ENCODE results near the gene CHRNA9. TPM values are rescaled to one million over a fixed set of nuclear protein-coding genes. Genes with fewer than 3 reads are reported as not detected.
"Not testable (repeated sequence)": the region's sequence is repeated elsewhere in the genome, so short reads cannot be mapped to it uniquely, and the experiment has no call there.

Gene CHRNA9, protein sequence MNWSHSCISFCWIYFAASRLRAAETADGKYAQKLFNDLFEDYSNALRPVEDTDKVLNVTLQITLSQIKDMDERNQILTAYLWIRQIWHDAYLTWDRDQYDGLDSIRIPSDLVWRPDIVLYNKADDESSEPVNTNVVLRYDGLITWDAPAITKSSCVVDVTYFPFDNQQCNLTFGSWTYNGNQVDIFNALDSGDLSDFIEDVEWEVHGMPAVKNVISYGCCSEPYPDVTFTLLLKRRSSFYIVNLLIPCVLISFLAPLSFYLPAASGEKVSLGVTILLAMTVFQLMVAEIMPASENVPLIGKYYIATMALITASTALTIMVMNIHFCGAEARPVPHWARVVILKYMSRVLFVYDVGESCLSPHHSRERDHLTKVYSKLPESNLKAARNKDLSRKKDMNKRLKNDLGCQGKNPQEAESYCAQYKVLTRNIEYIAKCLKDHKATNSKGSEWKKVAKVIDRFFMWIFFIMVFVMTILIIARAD
- not detected in 2 replicates for total RNA-seq

DNA sequence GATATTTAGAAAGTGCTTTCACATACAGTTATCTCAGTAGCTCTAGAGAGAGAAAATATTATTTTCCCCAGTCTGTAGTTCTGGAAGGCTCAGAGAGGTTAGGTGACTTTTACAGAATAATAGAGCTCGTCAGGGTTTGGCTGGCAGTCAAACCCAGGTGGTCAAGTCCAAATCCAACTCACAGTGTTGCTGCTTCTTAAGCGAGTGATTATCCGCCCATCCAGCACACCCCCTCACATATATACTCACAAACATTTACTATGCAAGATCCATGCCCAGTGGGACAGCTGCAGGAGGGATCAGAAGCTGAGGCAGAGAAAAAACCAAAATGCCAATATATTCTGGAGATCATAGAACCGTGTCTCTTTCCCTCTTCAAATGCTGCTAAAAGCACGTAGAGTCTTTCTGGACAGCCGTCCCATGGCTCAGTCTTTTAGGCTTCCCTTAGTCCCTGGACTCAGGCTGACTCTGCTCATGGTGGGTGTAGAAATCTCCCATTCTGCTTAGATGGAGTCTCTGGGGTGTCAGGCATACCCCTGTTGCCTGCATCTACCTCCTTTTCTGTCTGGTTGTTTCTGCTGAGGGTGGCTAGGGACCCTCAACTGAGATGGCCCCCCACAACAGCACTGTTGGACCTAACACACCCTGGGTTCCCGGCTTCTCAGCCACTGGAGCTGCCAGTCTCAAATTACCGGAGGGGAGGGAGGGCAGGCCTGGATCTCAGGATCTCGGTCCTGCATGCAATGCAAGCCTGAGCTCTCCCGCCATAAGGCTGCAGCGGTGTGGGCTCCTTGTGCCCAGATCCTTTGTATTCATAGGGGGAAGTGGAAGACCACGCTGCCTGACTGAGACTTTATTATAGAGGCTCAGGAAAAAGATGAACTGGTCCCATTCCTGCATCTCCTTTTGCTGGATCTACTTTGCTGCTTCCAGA, at the start of gene CHRNA9:
TSS of gene CHRNA9 (plus strand) at position 743 of the 934 bp plus-strand sequence. CDS start at position 878, 135 bp downstream.
- no peak for DNase-seq (ENCODE audit: low read depth in 2 of 2)

DNA sequence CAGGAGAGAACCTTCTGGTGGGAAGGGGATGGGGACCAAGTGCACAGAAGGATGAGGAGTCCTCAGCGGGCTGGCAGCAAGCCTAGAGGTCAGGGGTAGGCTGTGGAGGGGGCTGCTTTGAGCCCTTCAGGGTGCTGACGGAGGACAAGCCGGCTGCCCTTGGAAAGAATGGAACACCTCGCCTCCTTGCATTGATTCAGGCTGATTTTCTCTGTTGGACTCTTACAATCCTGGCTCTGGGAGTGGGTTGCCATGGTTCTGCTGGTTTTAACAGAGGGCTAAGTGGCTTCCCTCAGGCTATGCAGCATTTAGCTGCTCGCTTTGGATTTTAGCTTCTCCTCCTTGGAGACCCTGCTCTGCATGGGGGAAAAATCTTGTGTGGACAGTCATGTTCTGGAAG, 49.4 kb upstream of the CHRNA9 start:
- no peak for DNase-seq (ENCODE audit: low read depth in 2 of 2)

DNA sequence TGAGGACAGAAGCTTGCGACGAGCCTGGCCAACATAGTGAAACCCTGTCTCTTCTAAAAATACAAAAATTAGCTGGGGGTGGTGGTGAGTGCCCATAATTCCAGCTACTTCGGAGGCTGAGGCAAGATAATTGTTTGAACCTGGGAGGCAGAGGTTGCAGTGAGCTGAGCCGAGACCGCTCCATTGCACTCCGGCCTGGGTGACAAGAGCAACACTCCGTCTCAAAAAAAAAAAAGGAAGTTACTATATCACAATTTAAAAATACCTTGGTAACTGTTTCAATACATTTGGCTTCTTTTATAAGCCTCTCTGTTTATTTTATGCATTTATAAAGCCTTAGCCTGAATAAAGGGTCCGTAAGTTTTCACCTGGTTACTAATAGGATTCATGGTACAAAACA, 46.6 kb upstream of the CHRNA9 start:
- no peak for DNase-seq (ENCODE audit: low read depth in 2 of 2)

DNA sequence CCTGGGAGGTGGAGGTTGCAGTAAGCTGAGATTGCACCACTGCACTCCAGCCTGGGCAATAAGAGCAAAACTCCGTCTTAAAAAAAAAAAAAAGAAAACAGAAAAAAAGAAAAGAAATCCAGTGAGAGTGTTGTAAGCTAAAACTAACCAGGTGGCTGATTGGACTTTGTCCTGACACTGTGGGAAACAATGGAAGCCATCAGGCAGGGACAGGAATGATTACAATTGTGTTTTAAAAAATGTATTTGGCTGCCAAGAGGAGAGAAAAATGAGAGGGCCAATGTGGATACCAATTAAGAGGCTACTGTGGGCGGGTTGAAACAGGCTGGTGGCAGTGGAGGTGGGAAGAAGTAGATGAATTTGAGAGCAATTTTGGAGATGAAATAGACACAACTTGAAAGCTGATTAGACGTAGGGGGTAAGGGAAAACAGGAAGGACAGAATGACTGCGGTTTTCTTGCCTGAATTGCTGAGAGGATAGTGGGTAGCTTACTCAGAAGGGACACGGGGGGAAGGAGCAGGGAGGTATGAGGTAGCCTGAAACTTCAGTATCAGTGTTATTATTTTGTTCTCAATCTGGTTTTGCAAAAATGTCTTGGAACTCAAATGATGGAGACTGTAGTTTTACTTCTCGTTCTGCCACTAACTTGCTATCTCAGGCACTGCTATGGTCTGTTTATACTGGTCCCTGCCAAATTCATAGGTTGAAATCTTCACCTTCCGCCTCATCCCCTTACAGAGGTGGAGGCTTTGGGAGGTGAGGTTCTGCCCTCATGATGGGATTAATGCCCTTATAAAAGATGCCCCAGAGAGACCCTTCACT, 45.6 kb upstream of the CHRNA9 start:
- DNase-seq (ENCODE audit: low read depth in 2 of 2), result no peak

DNA sequence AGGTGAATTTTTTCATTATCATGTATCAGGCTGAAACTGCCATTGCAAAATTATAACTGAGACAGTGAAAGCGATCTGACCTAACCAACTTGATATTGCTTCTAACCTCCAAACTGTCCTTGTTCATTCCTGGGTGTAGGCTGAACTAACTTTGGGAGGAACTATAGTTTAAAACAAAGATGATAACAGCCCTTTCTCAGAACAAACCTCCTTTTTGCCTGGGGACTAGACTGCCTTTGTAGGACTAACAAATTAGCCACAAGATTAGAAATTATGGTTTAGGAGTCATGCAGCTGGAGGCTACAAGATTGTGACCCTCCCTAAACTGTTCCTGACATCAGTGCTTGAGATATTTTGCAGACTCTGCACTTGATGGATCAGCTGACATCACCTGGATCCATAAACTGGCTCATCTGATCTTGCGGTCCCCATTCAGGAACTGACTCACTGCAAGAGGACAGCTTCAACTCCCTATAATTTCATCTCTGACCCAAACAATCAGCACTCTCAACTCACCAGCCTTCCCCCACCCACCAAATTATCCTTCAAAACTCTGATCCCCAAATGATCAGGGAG, 44.4 kb upstream of the CHRNA9 start:
- peak in 1 of 2 donors; percentile 38 for DNase-seq (ENCODE audit: low read depth in 2 of 2)

DNA sequence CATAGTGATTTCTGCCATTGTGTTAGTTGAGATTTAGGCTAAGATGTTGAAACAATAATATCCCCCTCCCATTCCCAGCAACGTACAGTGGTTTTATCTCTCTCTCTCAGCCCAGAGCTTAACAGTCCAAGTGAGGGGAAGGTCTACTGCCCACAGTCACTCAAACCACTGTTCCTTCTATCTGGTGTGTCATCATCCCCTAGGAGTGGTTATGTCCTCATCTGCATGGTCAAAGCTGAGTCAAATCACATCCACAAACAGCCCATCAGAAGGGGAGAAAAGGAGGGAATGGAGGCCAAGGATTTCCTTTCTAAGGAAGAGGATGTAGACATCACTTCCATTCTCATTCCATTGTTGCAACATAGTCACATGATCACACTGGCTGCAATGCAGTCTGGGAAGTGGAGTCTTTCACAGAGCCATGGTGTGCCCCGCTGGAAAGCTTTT, 42.8 kb upstream of the CHRNA9 start:
- DNase-seq (ENCODE audit: low read depth in 2 of 2), result peak; percentile 48 to 57

DNA sequence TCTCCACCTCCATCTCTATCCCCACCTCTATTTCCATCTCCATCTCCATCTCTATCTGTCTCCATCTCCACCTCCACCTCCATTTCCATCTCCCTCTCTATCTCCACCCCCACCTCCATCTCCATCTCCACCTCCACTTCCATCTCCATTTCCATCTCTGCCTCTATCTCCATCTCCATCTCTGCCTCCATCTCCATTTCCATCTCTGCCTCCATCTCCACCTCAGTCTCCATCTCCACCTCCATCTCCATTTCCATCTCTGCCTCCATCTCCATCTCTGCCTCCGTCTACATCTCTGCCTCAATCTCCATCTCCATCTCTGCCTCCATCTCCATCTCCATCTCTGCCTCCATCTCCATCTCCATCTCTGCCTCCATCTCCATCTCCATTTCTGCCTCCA, 40.8 kb upstream of the CHRNA9 start:
- DNase-seq (ENCODE audit: low read depth in 2 of 2), result no peak

DNA sequence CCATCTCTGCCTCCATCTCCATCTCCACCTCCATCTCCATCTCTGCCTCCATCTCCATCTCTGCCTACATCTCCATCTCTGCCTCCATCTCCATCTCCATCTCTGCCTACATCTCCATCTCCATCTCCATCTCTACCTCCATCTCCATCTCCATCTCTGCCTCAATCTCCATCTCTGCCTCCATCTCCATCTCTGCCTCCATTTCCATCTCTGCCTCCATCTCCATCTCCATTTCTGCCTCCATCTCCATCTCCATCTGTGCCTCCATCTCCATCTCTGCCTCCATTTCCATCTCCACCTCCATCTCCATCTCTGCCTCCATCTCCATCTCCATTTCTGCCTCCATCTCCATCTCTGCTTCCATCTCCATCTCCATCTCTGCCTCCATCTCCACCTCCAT, 40.1 kb upstream of the CHRNA9 start:
- DNase-seq (ENCODE audit: low read depth in 2 of 2), result not testable (repeated sequence)

DNA sequence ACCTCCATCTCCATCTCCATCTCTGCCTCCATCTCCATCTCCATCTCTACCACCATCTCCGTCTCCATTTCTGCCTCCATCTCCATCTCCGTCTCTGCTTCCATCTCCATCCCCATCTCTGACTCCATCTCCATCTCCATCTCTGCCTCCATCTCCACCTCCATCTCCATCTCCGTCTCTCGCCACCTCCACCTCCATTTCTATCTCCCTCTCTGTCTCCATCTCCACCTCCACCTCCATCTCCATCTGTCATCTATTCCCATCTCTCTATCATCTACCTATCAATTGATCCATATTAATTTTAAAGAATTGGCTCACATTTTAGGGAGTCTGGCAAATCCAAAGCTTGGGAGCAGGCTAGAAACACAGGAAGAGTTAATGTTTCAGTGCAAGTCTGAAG, 39.6 kb upstream of the CHRNA9 start:
- no peak for DNase-seq (ENCODE audit: low read depth in 2 of 2)

DNA sequence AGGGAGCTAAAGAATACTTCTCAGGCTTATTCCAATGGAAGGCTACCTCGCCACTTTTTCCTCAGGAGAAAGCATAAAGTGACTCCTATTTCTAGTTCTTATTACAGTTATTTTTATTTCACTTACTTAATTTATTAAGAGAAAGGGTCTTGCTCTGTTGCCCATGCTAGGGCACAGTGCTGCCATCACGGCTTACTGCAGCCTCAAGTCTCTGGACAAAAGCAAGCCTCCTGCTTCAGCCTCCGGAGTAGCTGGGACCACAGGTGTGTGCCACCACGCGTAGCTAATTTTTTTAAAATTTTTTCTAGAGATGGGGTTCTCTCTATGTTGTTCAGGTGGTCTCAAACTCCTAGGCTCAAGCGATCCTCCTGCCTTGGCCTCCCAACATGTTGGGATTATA, 36.0 kb upstream of the CHRNA9 start:
- no peak for DNase-seq (ENCODE audit: low read depth in 2 of 2)

DNA sequence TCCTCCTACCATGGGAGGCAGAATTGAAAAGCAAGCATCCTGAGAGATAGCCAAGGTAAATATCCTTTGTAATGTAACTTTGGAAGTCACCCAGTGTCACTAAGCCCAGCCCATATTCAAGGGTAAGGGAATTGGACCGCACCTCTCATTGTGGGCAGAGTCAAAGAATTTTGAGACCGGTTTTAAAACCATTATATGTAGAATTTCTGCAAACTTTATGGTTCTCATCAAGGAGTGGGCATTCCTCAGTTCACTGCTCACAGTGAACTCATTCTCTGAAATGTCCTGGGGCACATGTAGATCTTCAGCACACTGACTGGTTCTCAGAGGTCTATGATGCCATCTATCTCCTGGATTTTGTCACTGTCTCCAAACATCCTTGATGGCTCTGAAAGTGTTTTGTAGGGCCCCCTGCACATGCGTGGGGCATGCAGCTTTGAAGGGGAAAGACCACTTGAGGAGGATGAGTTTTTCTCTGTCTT, 35.3 kb upstream of the CHRNA9 start:
- DNase-seq (ENCODE audit: low read depth in 2 of 2), result peak in 1 of 2 donors; percentile 75

DNA sequence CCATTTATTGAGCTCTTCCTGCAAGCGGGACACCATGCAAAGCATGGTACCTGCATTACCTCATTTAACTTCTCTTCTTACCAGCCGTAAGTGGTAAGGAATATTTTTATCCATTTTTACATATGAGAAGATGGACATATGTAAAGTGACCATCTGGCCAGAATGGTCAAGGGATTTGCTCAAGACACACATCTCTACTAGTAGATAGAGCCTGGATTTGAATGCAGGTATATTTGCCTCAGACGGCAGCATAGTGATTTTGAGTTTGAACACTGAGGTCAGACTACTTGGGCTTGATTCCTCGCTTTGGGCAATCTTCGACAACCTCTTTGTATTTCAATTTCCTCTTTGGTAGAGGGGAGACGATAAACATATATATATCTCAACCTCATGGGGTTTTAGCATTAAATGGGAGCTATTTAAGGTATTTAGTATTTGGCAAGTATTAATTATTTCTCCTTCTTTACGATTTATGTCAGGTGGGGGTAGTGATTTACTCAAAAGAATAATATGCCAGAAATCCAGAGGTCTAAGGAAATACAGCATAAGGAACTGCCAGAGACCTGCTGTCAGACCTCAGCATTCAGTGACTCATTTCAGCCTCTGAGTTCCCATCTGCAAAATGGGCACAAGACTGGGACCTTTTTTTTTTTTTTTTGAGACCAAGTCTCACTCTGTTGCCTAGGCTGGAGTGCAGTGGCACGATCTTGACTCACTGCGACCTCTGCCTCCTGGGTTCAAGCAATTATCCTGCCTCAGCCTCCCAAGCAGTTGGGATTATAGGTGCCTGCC, 34.6 kb upstream of the CHRNA9 start:
- DNase-seq (ENCODE audit: low read depth in 2 of 2), result no peak

DNA sequence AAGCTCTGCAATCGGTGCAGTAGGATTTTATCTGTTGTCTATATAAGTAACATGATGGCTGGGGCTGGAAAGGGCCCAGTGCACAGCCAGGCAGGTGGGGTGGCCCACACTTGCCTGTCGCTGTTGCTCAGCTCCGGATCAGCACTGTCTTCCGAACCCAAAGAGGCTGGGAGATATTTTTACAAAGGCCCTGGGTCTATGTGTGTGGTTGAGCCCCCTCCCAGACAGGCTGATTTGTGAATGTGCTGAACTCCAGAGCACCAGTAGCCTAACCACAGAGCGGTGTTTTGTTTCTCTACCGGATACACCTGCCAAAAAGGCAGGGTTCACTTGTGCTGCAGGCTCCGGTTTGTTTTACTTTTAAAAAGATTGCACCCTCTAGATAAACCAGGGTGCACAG, 33.5 kb upstream of the CHRNA9 start:
- DNase-seq (ENCODE audit: low read depth in 2 of 2), result peak in 1 of 2 donors; percentile 24

DNA sequence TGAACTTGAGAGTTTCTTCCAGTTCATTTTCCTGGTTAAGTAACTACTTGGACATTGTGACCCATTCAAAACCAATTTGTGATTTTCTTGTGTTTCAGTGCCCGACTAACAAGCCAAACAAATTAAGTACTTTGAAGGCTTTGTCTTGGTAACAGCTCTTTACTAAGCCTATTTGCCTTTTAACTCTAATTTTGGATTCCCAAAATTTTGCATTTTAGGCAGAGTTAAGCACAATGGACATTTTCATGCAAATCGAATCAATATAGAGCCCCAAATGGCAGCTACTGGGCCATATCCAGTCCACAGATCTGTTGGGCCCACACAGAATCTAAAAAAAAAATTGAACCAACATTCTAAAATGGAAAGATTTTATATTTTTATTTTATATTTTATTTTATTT, 31.4 kb upstream of the CHRNA9 start:
- DNase-seq (ENCODE audit: low read depth in 2 of 2), result no peak

DNA sequence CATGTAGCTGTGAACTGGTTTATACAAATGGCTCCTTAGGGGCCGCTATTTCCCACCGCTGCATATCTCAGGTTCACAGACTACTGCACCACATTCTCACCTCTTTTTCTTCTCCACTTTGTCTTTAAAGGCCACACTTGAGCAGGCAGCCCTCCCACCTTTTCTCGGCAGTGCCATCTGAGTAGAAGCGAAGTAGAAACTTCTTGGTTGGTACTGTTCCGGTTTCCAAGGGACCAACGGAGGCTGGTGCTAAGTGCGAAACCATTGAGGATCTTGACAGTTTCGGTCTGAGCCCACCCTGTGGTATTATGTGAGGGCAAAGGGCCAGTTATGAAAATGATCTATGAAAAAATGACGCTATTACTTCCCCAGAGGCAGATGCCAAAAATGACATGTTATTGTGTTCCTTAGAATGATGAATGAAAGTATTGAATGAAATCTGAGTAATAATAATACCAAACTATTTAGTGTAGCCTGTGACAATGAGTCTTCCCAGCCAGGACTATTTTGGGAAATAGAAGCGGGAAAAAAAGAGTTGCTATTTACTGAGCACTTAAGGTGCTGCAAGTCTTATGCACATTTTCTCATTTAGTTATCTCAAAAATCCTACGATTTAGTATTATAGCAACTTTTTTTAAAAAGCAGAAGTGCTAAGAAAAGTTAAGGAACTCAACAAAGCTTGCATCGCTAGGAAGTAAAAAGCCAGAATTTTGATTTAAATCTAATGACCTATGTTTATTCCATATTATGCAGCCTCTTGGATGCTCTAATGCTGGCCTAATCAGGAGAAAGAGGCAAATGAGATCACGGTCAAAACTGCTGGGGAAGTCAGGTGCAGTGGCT, 29.6 kb upstream of the CHRNA9 start:
- peak in 1 of 2 donors; percentile 37 for DNase-seq (ENCODE audit: low read depth in 2 of 2)

DNA sequence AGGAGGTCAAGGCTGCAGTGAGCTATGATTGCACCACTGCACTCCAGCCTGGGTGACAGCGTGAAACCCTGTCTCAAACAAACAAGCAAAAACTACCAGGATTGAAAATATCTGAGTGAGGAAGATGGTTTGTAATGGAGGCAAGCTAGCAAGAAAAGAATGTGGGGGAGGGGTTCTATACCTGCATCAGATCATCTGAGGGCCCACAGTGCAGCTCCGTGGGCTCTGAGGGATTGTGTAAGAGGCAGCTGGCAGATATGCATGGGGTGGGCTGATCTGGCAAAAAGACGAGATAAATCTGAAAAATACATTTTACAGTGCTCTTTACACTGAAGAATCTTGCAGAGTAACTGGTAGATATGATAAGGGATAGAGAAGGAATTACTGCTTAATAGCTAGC, 28.9 kb upstream of the CHRNA9 start:
- no peak for DNase-seq (ENCODE audit: low read depth in 2 of 2)

DNA sequence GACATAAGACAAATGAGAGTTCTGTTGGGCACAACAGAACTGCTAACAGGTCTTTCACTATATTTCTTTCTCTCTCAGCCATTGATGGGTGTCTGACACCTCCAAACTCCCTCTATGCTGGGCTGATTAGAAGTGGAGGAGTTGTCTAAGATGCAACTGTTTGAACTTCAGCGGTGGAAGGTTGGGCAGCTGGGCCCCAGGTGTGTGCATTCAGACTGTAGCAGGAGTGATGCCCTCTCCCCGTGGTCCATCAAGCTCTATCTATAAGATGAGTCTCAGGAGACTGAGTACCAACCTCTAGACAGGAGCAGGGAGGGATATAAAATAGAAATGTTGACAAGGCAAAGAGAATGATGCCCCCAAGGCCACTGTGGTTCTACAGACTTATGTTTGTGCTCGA, 28.2 kb upstream of the CHRNA9 start:
- DNase-seq (ENCODE audit: low read depth in 2 of 2), result no peak

DNA sequence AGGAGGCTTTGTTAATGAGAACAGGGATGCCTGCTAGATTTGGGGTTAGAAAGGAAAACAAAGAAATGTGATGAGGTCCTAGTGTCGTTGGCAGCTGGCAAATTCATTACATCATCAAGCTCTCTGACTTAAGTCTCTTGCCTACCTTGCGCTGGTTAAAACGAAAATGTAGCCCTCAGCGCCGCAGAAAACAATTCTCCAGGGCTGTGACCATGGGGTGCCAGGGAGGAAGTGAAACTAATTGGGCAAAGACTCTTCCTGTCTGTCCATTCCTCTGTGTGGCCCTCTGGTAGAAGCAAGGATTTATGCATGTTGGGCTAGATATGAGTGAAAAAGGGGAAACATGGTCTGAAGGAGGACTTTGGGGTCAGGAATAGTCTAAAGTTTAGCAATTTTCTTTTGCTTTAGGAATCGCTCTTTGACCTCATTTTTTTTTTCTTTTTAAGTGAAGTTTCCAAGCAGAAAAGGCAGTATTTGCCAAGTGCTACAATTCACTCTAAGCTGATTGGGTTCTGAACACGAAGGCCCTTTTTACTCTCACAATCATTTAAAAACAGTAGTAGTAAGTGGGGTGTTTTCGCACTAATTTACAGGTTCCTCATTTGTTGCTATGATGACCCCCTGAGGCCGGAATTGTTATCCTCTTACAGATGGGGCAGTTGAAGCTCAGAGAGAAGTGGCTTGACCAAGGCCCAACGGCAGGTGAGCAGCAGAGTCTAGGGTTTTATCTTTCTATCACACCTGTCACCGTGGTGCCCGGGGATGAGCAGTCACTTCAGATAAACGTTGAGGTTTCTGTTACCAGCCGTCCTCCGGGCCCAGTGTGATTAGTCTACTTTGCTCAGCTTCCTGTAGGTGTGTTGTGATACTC, 27.3 kb upstream of the CHRNA9 start:
- no peak for DNase-seq (ENCODE audit: low read depth in 2 of 2)
